Retinal pigment epithelial cell (primary cell): ENCODE results near the gene RPE.
A peak's percentile ranks its signal among the peaks of the same experiment; 100 is the strongest.

Experiments
- DNase-seq: peaks from one replicate; pipeline ENCODE4 v3.0.0-alpha.2; 2010; ENCODE audit warnings: low read depth
- H3K4me3 ChIP-seq: 2 replicates; pipeline ENCODE4 v1.5.1; 2011; ENCODE audit warnings: mild to moderate bottlenecking, low read length, control low read depth, moderate library complexity
- TF ChIP-seq, protein P1 (sequence below): conservative IDR thresholded peaks from 2 replicates; pipeline ENCODE4 v1.5.1; 2011; ENCODE audit warnings: low read depth, low read length, control low read depth, inconsistent platforms

RPE gene

GRCh38 chr2:209998596-209998995, 3.8 kb upstream of the RPE start:
- no peak overlapping the region for H3K4me3 ChIP-seq
- no peak for DNase-seq
- TF ChIP-seq, protein P1, sequence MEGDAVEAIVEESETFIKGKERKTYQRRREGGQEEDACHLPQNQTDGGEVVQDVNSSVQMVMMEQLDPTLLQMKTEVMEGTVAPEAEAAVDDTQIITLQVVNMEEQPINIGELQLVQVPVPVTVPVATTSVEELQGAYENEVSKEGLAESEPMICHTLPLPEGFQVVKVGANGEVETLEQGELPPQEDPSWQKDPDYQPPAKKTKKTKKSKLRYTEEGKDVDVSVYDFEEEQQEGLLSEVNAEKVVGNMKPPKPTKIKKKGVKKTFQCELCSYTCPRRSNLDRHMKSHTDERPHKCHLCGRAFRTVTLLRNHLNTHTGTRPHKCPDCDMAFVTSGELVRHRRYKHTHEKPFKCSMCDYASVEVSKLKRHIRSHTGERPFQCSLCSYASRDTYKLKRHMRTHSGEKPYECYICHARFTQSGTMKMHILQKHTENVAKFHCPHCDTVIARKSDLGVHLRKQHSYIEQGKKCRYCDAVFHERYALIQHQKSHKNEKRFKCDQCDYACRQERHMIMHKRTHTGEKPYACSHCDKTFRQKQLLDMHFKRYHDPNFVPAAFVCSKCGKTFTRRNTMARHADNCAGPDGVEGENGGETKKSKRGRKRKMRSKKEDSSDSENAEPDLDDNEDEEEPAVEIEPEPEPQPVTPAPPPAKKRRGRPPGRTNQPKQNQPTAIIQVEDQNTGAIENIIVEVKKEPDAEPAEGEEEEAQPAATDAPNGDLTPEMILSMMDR = no peak

DNA sequence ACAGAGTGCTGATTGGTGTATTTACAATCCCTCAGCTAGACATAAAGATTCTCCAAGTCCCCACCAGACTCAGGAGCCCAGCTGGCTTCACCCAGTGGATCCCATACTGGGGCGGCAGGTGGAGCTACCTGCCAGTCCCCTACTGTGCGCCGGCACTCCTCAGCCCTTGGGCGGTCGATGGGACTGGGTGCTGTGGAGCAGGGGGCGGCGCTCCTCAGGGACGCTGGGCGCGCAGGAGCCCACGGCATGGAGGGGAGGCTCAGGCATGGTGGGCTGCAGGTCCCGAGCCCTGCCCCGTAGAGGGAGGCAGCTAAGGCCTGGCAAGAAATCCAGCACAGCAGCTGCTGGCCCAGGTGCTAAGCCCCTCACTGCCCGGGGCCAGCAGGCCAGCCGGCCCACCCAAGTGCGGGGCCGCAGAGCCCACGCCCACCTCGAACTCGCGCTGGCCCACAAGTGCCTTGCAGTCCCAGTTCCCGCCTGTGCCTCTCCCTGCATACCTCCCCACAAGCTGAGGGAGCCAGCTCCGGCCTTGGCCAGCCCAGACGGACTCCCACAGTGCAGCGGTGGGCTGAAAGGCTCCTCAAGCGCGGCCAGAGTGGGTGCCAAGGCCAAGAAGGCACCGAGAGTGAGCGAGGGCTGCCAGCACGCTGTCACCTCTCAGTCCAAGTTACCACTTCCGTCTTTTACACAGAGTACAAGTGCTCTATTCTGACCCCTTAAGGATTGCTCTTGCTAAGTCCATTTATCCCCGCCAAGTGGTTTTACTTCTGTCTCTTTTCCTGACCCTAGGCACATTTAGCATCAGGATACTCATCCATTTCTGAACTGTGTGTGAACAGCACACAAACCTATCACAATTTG, 1.7 kb upstream of the RPE start:
- TF ChIP-seq, protein P1 = no peak
- no peak overlapping the region for H3K4me3 ChIP-seq
- DNase-seq = no peak

- DNase-seq = no peak
- H3K4me3 ChIP-seq = peak overlapping the region; percentile 74
- TF ChIP-seq, protein P1 = no peak
Measured at GRCh38 chr2:210003359-210003758, 921 bp downstream of the RPE start.

GRCh38 chr2:210004881-210005280, 2.4 kb downstream of the RPE start:
- TF ChIP-seq, protein P1 = no peak
- no peak for DNase-seq
- H3K4me3 ChIP-seq = no peak overlapping the region

DNA sequence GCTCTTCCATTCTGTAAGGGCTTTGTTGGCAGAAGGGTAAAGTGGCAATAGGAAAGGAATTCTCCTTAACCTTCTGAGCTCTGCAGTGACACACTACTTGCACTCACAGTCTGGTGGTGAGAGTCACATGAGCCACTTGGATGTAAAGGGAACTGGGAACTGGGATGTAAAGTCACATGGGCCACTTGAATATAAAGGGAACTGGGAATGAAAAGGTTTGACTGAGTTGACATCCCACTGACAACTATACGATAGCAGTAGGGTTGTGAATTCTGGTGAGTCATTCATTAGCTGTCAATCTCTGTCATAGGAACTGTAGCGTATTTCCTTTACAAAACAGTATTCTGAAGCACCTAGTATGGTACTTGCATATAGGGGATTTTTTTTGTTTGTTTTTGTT, 5.5 kb downstream of the RPE start:
- peak; percentile 26 for DNase-seq
- no peak overlapping the region for H3K4me3 ChIP-seq
- TF ChIP-seq, protein P1 = no peak

GRCh38 chr2:210009126-210009525, 6.7 kb downstream of the RPE start:
- no peak overlapping the region for H3K4me3 ChIP-seq
- DNase-seq = no peak
- TF ChIP-seq, protein P1 = no peak

DNA sequence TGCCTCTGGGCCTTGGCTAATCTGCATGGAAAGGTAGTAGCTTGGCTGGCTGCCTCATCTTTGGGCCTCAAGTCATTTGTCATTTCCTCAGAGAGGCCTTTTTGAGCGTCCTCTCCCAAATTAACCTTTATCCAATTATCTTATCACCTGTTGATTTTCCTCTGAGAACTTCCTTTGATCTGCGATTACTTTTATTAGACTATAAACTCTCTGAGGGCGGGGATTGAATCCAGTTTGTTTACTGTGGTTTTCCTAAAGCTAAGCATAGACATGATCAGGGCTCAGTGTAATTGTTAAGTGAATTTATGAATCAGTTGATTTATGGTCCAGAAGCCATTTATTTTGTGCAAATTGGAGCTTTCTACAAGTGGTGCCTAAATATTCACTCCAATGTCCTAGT, 7.5 kb downstream of the RPE start:
- no peak overlapping the region for H3K4me3 ChIP-seq
- TF ChIP-seq, protein P1 = no peak
- DNase-seq = no peak
